ENCODE results near the gene NDST1.

NDST1 gene

GRCh38 chr5:150574818-150575547 is 67.1 kb downstream of the NDST1 start:
- DNase-seq: no peak

- DNase-seq: no peak
Measured at GRCh38 chr5:150575745-150576448, 68.0 kb downstream of the NDST1 start.

GRCh38 chr5:150576449-150576949 is 68.6 kb downstream of the NDST1 start:
- no peak for DNase-seq

DNA sequence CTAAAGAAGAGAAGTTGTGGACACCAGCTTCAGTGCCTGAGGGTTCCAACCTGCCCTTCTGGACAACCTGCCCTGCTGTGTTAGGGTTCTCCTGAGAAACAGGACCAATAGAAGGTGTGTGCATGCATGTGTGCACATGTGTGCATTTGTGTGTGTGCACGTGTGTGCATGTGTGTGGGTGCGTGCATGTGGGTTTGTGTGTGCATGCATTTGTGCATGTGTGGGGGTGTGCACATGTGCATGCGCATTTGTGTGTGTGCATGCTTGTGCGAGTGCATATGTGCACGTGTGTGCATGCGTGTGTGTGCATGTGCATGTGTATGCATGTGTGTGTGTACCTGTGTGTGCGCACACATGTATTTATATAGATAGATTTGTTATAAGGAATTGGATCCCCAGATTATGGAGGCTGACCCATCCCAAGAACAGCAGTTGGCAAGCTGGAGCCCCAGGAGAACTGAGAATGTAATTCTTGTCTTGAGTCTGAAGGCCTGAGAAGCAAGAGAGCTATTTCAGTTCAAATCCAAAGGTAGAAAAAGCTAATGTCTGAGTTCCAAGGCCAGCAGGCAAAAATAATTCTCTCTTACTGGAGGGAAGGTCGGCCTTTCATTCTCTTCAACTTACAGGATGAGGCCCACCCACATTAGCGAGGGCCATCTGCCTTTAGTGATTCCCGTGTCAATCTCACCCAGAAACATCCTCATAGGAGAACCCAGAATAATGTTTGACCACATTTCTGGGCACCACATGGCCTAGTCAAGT is 69.6 kb downstream of the NDST1 start:
- DNase-seq: no peak

- no peak for DNase-seq
Measured at GRCh38 chr5:150578781-150579461, 71.0 kb downstream of the NDST1 start.

DNA sequence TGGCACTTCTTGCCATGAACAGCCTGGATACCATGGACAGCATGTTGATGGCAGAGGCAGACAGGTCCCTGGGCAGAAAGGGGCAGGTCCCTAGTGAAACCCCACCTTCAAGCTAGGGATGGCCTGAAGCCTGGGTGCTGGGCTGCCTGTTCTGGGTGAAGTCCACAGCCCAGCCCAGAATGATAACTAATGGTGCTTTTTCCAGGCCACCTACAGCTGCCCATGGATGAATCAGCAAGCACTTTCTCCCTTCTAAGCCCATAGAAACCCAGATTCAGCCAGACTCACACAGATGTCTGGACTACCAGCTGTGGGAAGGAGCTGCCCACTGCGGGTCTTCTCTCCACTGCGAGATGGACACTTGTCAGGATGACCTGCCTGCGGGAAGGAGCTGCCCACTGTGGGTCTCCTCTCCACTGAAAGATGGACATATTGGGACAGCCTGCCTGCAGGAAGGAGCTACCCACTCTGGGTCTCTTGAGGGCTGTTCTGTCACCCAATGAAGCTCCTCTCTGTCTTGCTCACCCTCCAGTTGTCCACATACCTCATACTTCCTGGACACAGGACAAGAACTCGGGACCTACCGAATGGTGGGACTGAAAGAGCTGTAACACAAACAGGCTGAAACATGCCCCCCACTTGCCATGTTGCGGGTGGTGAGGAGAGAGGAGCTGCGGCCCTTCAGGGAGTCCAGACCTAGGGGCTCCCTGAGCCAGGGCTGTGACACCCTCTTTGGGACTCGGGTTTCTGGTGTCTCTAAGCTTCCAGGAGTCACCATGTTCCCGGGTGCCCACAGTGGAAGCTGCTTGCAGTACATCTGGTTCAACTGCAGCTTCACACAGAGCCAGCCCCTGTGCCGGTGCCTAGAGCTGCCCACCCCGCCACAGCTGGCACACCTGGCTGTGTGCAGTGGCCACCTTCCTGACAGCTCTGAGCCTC is 71.8 kb downstream of the NDST1 start:
- no peak for DNase-seq

- no peak for DNase-seq
Measured at GRCh38 chr5:150580917-150581316, 73.0 kb downstream of the NDST1 start.

DNA sequence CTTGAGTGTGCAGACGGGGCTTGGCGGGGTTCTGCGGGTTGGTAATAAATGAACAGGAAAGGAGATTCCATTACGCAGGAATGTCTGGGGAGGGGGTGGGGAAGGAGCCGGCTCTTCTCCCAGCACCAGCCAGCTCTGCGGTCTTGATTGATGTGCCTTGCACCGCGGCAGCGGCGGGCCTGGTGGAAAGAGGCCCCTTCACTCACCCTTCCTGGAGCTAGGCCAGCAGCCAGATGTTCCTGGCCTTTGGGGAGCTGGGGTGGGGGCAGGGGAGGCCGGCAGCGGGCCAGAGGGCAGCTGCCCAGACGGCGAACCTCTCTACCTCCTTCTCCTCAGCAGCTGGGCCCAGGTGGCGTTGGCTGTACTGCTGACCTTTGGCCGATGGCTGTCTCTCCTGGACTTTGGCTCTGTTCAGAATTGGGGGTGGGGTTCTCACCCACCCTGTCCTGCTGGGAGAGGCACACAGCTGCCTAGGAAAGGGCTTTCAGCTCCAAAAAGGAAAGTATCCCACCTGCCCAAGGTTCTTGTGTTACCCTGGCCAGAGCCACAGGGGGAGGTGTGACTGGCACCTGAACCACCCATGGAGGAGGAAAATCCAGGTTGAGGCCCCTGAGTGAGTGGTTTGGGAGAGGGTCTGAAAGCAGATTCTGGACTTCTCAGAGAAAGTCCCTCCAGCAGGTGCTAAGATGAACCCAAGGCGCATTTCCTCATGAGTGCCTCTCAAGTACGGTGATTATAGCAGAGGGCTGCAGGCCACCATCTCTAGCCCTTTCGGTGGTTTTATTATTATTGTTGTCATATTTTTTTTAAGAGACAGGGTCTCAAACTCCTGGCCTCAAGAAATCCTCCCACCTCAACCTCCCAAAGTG is 74.5 kb downstream of the NDST1 start:
- DNase-seq: no peak

GRCh38 chr5:150583541-150584225 is 75.8 kb downstream of the NDST1 start:
- no peak for DNase-seq

GRCh38 chr5:150584556-150585335 is 76.8 kb downstream of the NDST1 start:
- no peak for DNase-seq

- no peak for DNase-seq
Measured at GRCh38 chr5:150585781-150586341, 77.9 kb downstream of the NDST1 start.

- DNase-seq: no peak
Measured at GRCh38 chr5:150587016-150587415, 79.1 kb downstream of the NDST1 start.

- no peak for DNase-seq
Measured at GRCh38 chr5:150587856-150588595, 80.1 kb downstream of the NDST1 start.

- DNase-seq: no peak
Measured at GRCh38 chr5:150588596-150588890, 80.6 kb downstream of the NDST1 start.

DNA sequence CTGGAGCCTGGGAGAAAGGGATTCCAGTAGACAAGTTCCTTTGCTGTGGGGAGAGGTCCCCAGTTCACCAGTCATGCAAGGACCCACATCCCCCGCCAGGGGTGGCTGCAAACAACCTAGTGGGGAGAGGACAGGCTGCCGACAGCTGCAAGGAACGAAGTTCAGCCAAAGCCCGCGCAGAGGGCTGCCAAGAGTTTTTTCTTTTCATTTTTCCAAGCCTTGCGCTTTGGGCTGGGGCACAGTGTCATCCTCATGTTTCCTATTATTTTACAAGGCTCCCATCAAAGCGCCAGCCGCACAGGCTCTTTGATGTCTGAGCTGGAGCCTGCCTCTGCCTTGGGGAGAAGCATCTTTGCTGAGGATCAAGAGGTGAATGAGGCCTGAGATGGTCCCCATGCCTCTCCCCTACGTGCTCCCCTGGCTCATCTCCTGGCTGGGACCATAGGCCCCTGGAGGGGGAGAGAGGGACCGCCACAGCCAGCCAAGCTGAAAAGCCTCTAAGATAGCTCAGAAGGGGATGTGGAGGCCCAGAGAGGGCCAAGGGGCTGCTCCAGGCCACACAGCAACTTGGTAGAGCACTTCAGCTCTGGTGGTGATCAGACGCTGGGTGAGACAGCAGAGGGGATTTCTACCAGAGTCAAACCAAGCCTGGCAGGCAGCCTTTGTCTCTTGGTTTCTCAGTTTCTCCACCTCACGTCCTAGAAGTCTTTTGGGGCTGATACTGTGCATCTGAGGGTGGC is 82.1 kb downstream of the NDST1 start:
- DNase-seq: no peak

- no peak for DNase-seq
Measured at GRCh38 chr5:150590979-150591695, 83.2 kb downstream of the NDST1 start.

DNA sequence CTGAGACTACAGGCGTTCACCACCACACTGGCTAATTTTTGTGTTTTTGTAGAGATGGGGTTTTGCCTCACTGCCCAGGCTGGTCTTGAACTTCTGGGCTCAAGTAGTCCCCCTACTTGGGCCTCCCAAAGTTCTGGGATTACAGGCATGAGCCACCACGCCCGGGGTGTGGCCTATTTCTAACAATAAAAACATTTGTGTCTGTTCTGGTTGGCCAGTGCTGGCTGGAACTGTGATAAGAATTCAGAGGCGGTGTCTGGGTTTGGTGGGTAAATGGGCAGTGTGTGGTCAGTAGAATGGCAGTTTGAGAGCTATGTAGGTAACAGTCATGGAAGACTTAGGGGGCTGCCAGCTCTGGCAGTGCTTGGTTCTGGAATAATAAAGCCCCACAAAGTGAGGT is 85.7 kb downstream of the NDST1 start:
- no peak for DNase-seq
